ENCODE data around the gene MINAR2. TPM values are rescaled to one million over a fixed set of nuclear protein-coding genes. Genes with fewer than 3 reads are reported as not detected.

The MINAR2 gene
- total and polyA plus RNA-seq, 11 donors: not detected

DNA sequence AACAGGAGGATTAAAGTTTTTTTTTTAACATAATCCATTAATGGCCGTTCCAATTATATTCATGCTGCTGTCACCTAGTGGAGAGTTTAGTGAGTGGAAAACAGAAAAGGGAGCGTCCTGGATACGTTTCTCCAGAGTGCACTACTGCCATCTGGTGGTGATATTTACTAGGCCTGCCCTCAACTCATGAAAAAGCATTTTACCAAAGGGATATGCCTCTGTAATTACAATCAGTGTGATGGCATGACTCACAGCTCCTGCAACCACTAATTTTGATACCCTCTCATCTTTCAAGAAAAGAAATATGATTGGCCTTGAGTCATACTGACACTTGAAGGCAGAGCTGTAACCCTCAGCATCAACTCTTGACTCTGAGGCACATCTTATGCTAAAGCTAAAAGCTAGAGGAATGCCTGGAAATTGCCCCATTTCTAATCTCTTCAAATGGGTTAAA, 20.1 kb downstream of the MINAR2 start:
- no peak overlapping the region for H3K27ac ChIP-seq
- H3K9me3 ChIP-seq: no peaks in the 10 kb centered on the region
- intact Hi-C loops (cut with DNase I): loop anchor here (1.0 to 10.0 kb wide), 13 partner anchors 103 to 1556 kb away; partner anchors contain the start of gene ADAMTS19 (in 1 of the 10)
- no peaks in the 10 kb centered on the region for H3K27me3 ChIP-seq
- H3K36me3 ChIP-seq: no peaks in the 10 kb centered on the region
- 0% methylated on average over 3 of the region's 3 CpGs for WGBS, 4 donors
- H3K4me3 ChIP-seq: no peak overlapping the region
- TF ChIP-seq, protein P1, sequence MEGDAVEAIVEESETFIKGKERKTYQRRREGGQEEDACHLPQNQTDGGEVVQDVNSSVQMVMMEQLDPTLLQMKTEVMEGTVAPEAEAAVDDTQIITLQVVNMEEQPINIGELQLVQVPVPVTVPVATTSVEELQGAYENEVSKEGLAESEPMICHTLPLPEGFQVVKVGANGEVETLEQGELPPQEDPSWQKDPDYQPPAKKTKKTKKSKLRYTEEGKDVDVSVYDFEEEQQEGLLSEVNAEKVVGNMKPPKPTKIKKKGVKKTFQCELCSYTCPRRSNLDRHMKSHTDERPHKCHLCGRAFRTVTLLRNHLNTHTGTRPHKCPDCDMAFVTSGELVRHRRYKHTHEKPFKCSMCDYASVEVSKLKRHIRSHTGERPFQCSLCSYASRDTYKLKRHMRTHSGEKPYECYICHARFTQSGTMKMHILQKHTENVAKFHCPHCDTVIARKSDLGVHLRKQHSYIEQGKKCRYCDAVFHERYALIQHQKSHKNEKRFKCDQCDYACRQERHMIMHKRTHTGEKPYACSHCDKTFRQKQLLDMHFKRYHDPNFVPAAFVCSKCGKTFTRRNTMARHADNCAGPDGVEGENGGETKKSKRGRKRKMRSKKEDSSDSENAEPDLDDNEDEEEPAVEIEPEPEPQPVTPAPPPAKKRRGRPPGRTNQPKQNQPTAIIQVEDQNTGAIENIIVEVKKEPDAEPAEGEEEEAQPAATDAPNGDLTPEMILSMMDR (IDR thresholded peaks at IDR 0.05): peak; percentile 92 to 99 (median 96)
- no peak for TF ChIP-seq POLR2A (IDR thresholded peaks at IDR 0.05)
- peak in 4 of 5 donors; percentile 35 to 56 (median 52) for DNase-seq
- no peaks in the 10 kb centered on the region for H3K4me1 ChIP-seq
- ATAC-seq: peak; percentile 80 to 93 (median 89)

DNA sequence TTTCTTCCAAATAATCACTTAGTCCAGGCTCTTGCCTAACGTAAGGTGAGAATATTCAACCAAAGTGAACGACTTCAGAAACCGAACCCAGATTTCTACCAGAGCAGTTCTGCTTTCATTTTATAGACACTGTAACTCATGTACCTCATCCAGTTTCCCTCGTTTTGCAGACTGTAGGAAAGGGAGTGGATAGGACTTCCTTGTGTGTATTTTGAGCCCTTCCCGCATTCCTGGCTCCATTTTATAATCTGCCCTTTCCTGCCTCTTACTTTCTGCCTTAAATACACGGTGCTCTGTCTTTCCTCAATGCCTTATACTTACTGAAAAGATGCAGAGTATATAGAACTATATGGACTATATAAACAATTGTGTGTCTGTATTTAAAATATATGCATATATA, 20.8 kb downstream of the MINAR2 start:
- Histone ChIP-seq H3K36me3 (no peaks in the 10 kb centered on the region), H3K27ac (no peak overlapping the region), H3K4me3 (no peak overlapping the region), H3K9me3 (no peaks in the 10 kb centered on the region), H3K27me3 (no peaks in the 10 kb centered on the region), H3K4me1 (no peaks in the 10 kb centered on the region)
- TF ChIP-seq POLR2A (IDR thresholded peaks at IDR 0.05): no peak
- TF ChIP-seq, protein P1 (IDR thresholded peaks at IDR 0.05): no peak
- intact Hi-C loops (cut with DNase I): loop anchor here (1.0 to 10.0 kb wide), 13 partner anchors 104 to 1556 kb away; partner anchors contain the start of gene ADAMTS19 (in 1 of the 10)
- DNase-seq: no peak
- ATAC-seq: no peak
- WGBS, 4 donors: 65 to 69% (median 66%) methylated on average over 6 of the region's 6 CpGs

DNA sequence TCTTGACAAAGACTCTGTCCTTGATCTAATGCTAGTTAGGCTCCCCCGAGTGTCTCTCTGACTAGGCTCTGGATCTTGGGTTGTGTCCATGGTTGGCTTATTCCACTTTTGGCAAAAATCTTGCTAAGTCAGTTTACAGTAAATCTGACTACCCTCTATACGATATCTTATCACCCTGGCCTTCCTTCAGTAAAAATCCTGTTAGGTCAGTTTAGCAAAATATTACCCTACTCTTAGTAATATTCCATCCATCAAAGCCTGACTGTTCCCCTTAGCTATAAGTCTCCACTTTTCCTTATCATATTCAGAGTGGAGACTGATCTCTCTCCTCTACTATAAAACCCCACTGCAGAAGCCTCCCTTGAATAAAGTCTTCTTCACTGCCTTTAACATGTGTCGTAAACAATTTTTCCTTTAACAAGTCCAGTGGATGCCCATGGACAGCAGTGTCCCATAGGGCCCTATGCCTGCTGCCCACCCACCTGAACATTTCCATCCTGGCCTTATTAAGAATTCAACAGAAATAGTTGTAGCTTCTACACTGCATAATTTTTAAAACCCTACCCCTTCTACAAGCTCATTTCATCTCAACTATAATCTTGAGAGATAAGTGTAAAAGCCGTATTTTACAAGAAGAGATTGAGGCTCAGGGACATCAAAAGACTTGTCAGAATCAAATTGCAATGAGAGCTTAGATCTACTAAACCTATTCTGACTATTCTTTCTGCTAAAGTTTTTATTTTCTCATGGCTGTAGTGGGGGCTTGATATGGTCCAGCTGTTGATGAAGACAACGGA, 22.3 kb downstream of the MINAR2 start:
- H3K9me3 ChIP-seq: no peaks in the 10 kb centered on the region
- 77 to 83% (median 79%) methylated on average over 5 of the region's 5 CpGs for WGBS, 4 donors
- DNase-seq (no peak), ATAC-seq (no peak)
- intact Hi-C loops (cut with DNase I): loop anchor here in 9 of 10 donors (2.0 to 10.0 kb wide), 9 partner anchors 82 to 1655 kb away; no protein-coding TSS in a partner anchor
- H3K27me3 ChIP-seq: no peaks in the 10 kb centered on the region
- no peaks in the 10 kb centered on the region for H3K4me1 ChIP-seq
- TF ChIP-seq POLR2A (IDR thresholded peaks at IDR 0.05): no peak
- TF ChIP-seq, protein P1 (IDR thresholded peaks at IDR 0.05): no peak
- H3K27ac ChIP-seq: no peak overlapping the region
- H3K4me3 ChIP-seq: no peak overlapping the region
- H3K36me3 ChIP-seq: no peaks in the 10 kb centered on the region

DNA sequence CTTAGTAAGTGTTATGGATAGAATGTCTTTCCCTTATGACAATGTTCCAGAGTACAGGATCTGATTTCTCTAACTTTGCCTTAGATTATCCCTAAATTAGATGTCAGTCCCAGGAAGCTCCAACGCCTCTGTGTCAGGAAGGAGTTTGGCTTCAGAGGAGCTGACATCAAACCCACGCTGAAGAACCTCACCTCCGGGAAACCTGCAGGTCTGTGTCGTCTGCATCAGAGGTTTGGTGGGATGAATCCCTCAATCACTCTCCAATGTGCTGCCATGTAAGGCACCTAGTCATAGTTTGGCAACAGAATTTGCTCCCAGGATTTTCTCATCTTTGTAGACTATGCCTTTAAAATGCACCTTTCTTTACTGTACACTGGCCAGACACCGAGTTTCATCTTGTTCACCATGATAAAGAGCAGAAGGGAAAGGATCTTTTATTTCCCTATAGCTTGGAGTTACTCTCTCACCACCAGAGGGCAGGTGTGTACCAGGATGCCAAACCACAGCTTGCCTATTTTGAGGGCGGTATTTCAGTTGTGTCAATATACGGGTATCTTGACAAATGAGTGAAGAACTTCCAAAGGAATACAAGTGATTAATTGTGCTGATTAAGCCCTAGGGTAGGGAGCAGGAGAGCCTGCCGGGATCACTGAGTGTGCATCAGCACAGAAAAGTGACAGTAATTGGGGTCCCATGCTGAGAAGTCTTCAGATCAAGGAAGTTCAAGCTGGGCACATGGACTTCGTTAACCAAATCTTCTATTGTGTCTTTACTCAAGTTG, 23.4 kb downstream of the MINAR2 start:
- Histone ChIP-seq H3K9me3 (no peaks in the 10 kb centered on the region), H3K4me1 (no peaks in the 10 kb centered on the region), H3K36me3 (no peaks in the 10 kb centered on the region), H3K27me3 (no peaks in the 10 kb centered on the region), H3K4me3 (no peak overlapping the region), H3K27ac (no peak overlapping the region)
- ATAC-seq: peak in 2 of 4 donors; percentile 39 to 62
- TF ChIP-seq POLR2A (IDR thresholded peaks at IDR 0.05): no peak
- TF ChIP-seq, protein P1 (IDR thresholded peaks at IDR 0.05): peak; percentile 59 to 80 (median 70)
- 41 to 43% (median 42%) methylated on average over 9 of the region's 9 CpGs for WGBS, 4 donors
- intact Hi-C loops (cut with DNase I): loop anchor here in 9 of 10 donors (1.0 to 10.0 kb wide), 10 partner anchors 81 to 1654 kb away; no protein-coding TSS in a partner anchor
- DNase-seq: peak in 4 of 5 donors; percentile 22 to 33 (median 26)

Data from heart left ventricle (tissue), 16 donors.